Kidney (tissue), 14 donors: ENCODE measurements around the gene MLANA. TPM values are rescaled to one million over a fixed set of nuclear protein-coding genes. Genes with fewer than 3 reads are reported as not detected.

Source experiments
- DNase-seq, 5 donors: peaks; one replicate each; pipeline ENCODE4 v3.0.0-alpha.2; 2013 to 2020
- FAIRE-seq: peaks from 2 replicates; lab custom pipeline; 2012; peaks lifted over from hg19 to GRCh38; lab: Jason Lieb, UNC
- H3K27ac ChIP-seq, 2 donors: one replicate each; pipeline ENCODE4 v1.7.0; 2013; ENCODE audit warnings: low read depth in 2 of 2, low read length in 2 of 2, inconsistent platforms in 1 of 2
- H3K27me3 ChIP-seq: one replicate; pipeline ENCODE4 v1.7.1; 2013; ENCODE audit warnings: low read length, inconsistent platforms; ENCODE audit not compliant: control insufficient read depth, insufficient read depth
- H3K36me3 ChIP-seq, 3 donors: one replicate each; pipeline versions ENCODE4 v1.7.0 to v1.7.1; 2013; ENCODE audit warnings: low read length in 3 of 3, control low read depth in 1 of 3, inconsistent platforms in 1 of 3; ENCODE audit not compliant: insufficient read depth in 3 of 3, control insufficient read depth in 2 of 3
- H3K4me1 ChIP-seq, 3 donors: one replicate each; pipeline versions ENCODE4 v1.7.0 to v1.7.1; 2013; ENCODE audit warnings: low read length in 3 of 3, inconsistent platforms in 1 of 3, low read depth in 1 of 3; ENCODE audit not compliant: control insufficient read depth in 2 of 3, insufficient read depth in 2 of 3
- H3K4me3 ChIP-seq, 3 donors: one replicate each; pipeline versions ENCODE4 v1.7.0 to v1.8.1; 2013; ENCODE audit warnings: low read length in 3 of 3, control low read depth in 1 of 3, inconsistent platforms in 1 of 3
- H3K9ac ChIP-seq, 3 donors: one replicate each; pipeline versions ENCODE4 v1.7.0 to v1.7.1; 2013; ENCODE audit warnings: low read length in 3 of 3, control low read depth in 1 of 3, inconsistent platforms in 1 of 3
- H3K9me3 ChIP-seq, 3 donors: one replicate each; pipeline versions ENCODE4 v1.7.0 to v1.7.1; 2013; ENCODE audit warnings: low read length in 3 of 3, control low read depth in 1 of 3, inconsistent platforms in 1 of 3; ENCODE audit not compliant: control insufficient read depth in 2 of 3, insufficient read depth in 1 of 3
- intact Hi-C: fragments of 100-400 bp; cut with DNase I; formaldehyde crosslinking; loops from one replicate; pipeline ENCODE4 v1.11.1; 2022
- polyA plus RNA-seq: library from polyadenylated mRNA; stranded (reverse); fragments of 350-450 nt; fragmentation: Illumina TruSeq; extraction: RNeasy Lipid Tissue Mini Kit (QIAGEN cat#74804); gene quantifications from one replicate; pipeline ENCODE4 v1.2.3, GENCODE V29; 2014; ENCODE audit warnings: low read depth, low replicate concordance; ENCODE audit not compliant: insufficient read depth
- total RNA-seq: library from RNA; stranded (reverse); fragmentation: NEBNext Ultra II Directional; extraction: Animal tissue kit (Norgen Biotek cat#: 25700); gene quantifications from one replicate; pipeline ENCODE4 v1.2.1, GENCODE V29; 2021
- TF ChIP-seq, protein P1 (sequence below): IDR thresholded peaks from 3 replicates; pipeline ENCODE4 v1.5.1; 2012; ENCODE audit warnings: mild to moderate bottlenecking, moderate library complexity, borderline replicate concordance; ENCODE audit not compliant: insufficient read depth; ENCODE audit errors: extremely low read depth
- donor health status: control.
- donor health status: control.
- donor health status: control.
- donor health status: control.
- donor health status: control.
- donor health status: DM: yes; HTN: yes; CAD: no.
- donor health status: Normal renal cell carcinoma (clear cell type).

The MLANA gene
- total and polyA plus RNA-seq, 2 donors from 2014 or later, result not detected

DNA sequence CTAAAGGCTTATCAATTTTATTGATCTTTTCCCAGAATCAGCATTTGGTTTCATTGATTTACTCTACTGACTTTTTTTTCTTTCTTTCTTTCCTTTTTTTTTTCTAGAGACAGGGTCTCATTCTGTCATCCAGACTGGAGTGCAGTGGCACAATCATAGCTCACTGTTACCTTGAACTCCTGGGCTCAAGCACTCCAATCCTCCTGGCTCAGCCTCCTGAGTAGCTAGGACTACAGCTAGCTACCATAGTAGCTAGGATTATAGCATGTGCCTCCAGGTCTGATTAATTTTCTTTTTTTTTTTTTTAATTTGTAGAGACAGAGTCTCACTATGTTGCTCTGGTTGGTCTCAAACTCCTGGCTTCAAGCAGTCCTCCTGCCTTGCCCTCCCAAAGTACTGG, 11.7 kb downstream of the MLANA start:
- Histone ChIP-seq H3K4me1 (peaks cover 0 to 8% (median 6%) of the 10 kb centered on the region in 3 donors), H3K27me3 (no peaks in the 10 kb centered on the region), H3K9me3 (no peaks in the 10 kb centered on the region), H3K9ac (no peak overlapping the region), H3K4me3 (no peak overlapping the region), H3K27ac (no peak overlapping the region), H3K36me3 (peaks cover 0 to 2% (median 0%) of the 10 kb centered on the region in 3 donors)
- intact Hi-C loops, result no loop called here
- DNase-seq, result no peak
- no peak for FAIRE-seq
- TF ChIP-seq, protein P1, sequence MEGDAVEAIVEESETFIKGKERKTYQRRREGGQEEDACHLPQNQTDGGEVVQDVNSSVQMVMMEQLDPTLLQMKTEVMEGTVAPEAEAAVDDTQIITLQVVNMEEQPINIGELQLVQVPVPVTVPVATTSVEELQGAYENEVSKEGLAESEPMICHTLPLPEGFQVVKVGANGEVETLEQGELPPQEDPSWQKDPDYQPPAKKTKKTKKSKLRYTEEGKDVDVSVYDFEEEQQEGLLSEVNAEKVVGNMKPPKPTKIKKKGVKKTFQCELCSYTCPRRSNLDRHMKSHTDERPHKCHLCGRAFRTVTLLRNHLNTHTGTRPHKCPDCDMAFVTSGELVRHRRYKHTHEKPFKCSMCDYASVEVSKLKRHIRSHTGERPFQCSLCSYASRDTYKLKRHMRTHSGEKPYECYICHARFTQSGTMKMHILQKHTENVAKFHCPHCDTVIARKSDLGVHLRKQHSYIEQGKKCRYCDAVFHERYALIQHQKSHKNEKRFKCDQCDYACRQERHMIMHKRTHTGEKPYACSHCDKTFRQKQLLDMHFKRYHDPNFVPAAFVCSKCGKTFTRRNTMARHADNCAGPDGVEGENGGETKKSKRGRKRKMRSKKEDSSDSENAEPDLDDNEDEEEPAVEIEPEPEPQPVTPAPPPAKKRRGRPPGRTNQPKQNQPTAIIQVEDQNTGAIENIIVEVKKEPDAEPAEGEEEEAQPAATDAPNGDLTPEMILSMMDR, result no peak

- Histone ChIP-seq H3K4me3 (no peak overlapping the region), H3K27me3 (no peaks in the 10 kb centered on the region), H3K36me3 (peaks cover 0 to 2% (median 0%) of the 10 kb centered on the region in 3 donors), H3K4me1 (no peaks in the 10 kb centered on the region), H3K9me3 (no peaks in the 10 kb centered on the region), H3K9ac (no peak overlapping the region), H3K27ac (no peak overlapping the region)
- no peak for FAIRE-seq
- DNase-seq, result no peak
- TF ChIP-seq, protein P1, result no peak
- intact Hi-C loops, result no loop called here
These were observed 18.2 kb downstream of the MLANA start for GRCh38 chr9:5908918-5909317.

- H3K9me3 ChIP-seq, result no peaks in the 10 kb centered on the region
- TF ChIP-seq, protein P1, result no peak
- no peak overlapping the region for H3K4me3 ChIP-seq
- DNase-seq, result no peak
- H3K9ac ChIP-seq, result no peak overlapping the region
- H3K27me3 ChIP-seq, result no peaks in the 10 kb centered on the region
- no peak for FAIRE-seq
- intact Hi-C loops, result no loop called here
- H3K27ac ChIP-seq, result no peak overlapping the region
- no peaks in the 10 kb centered on the region for H3K4me1 ChIP-seq
- H3K36me3 ChIP-seq, result peaks cover 0 to 2% (median 0%) of the 10 kb centered on the region in 3 donors
These were observed 19.3 kb downstream of the MLANA start for GRCh38 chr9:5909976-5910375.
